ENCODE measurements around the gene PNMA8B.

The PNMA8B gene

GRCh38 chr19:46529622-46530451 lies 34.2 kb upstream of the PNMA8B start (continued):
- TF ChIP-seq MYNN (tag by site-specific recombination; IDR thresholded peaks at IDR 0.05; ENCODE audit: borderline replicate concordance): no peak
- no peak for TF ChIP-seq ZNF488 (tag by site-specific recombination; IDR thresholded peaks at IDR 0.05)
- no peak for TF ChIP-seq ZNF23 (tag by site-specific recombination; IDR thresholded peaks at IDR 0.05; ENCODE audit: borderline replicate concordance)
- peak; percentile 16; the same call in 1 of the 2 replicates for TF ChIP-seq ZNF280D (tag by site-specific recombination; IDR thresholded peaks at IDR 0.05)
- TF ChIP-seq WT1 (tag by site-specific recombination; IDR thresholded peaks at IDR 0.05): peak; percentile 46; the same call in 1 of the 2 replicates
- TF ChIP-seq TCF7L2 (IDR thresholded peaks at IDR 0.05; ENCODE audit: borderline replicate concordance, low read depth, low read length): no peak
- peak; percentile 89 for TF ChIP-seq CTCF (tag by site-specific recombination; IDR thresholded peaks at IDR 0.05)
- TF ChIP-seq SCRT2 (tag by site-specific recombination; IDR thresholded peaks at IDR 0.05): peak; percentile 87
- TF ChIP-seq ZNF776 (tag by site-specific recombination; IDR thresholded peaks at IDR 0.05; ENCODE audit: borderline replicate concordance): no peak
- no peak for TF ChIP-seq YY1 (tag by site-specific recombination; IDR thresholded peaks at IDR 0.05)
- TF ChIP-seq BCL11B (tag by site-specific recombination; IDR thresholded peaks at IDR 0.05; ENCODE audit: low read depth): 0 out of 2 replicates have a peak, but pooled peaks have one; percentile 30
- TF ChIP-seq ZNF513 (tag by site-specific recombination; IDR thresholded peaks at IDR 0.05): no peak
- TF ChIP-seq ZNF548 (tag by site-specific recombination; IDR thresholded peaks at IDR 0.05): no peak
- TF ChIP-seq MEIS1 (CRISPR knock-in tag; IDR thresholded peaks at IDR 0.05; ENCODE audit: borderline replicate concordance): no peak
- no peak for TF ChIP-seq ZNF658 (tag by site-specific recombination; IDR thresholded peaks at IDR 0.05)
- no peak for TF ChIP-seq ZNF2 (tag by site-specific recombination; IDR thresholded peaks at IDR 0.05)
- TF ChIP-seq ZNF677 (tag by site-specific recombination; IDR thresholded peaks at IDR 0.05): no peak
- TF ChIP-seq ZNF354C (tag by site-specific recombination; IDR thresholded peaks at IDR 0.05; ENCODE audit: borderline replicate concordance, low read depth): no peak
- TF ChIP-seq ZNF600 (tag by site-specific recombination; IDR thresholded peaks at IDR 0.05): peak; percentile 48; the same call in 1 of the 2 replicates
- no peak for TF ChIP-seq ZNF777 (tag by site-specific recombination; IDR thresholded peaks at IDR 0.05; ENCODE audit: borderline replicate concordance)
- TF ChIP-seq ZNF248 (tag by site-specific recombination; IDR thresholded peaks at IDR 0.05): no peak
- TF ChIP-seq ZNF10 (tag by site-specific recombination; IDR thresholded peaks at IDR 0.05): no peak
- TF ChIP-seq ZBTB20 (tag by site-specific recombination; IDR thresholded peaks at IDR 0.05): no peak; the same call in 1 of the 2 replicates
- TF ChIP-seq PRDM4 (tag by site-specific recombination; IDR thresholded peaks at IDR 0.05): no peak
- no peak for TF ChIP-seq ZNF596 (tag by site-specific recombination; IDR thresholded peaks at IDR 0.05)
- TF ChIP-seq GLIS1 (tag by site-specific recombination; IDR thresholded peaks at IDR 0.05): peak; percentile 99
- TF ChIP-seq SALL2 (tag by site-specific recombination; IDR thresholded peaks at IDR 0.05; ENCODE audit: borderline replicate concordance): no peak
- no peak for TF ChIP-seq ZNF114 (tag by site-specific recombination; IDR thresholded peaks at IDR 0.05)
- no peak for TF ChIP-seq ZFP41 (tag by site-specific recombination; IDR thresholded peaks at IDR 0.05; ENCODE audit: borderline replicate concordance)

All from HEK293 (cell line).